Mucosa of descending colon (tissue), 3 donors: ENCODE results near the gene RUVBL1. TPM values are rescaled to one million over a fixed set of nuclear protein-coding genes. Genes with fewer than 3 reads are reported as not detected.

Source experiments
- ATAC-seq: fragments of 200-7000 bp; cut with Tn5 transposase; one replicate; pipeline ENCODE4 v1.9.1; 2020; ENCODE audit warnings: mild to moderate bottlenecking, moderate library complexity
- DNase-seq, 3 donors: peaks; one replicate each; pipeline ENCODE4 v3.0.0-alpha.2; 2020
- H3K36me3 ChIP-seq: fragments of 200-600 bp; one replicate; pipeline ENCODE4 v1.8.0; 2021; ENCODE audit warnings: low read depth, mild to moderate bottlenecking
- H3K4me1 ChIP-seq: fragments of 200-600 bp; one replicate; pipeline ENCODE4 v1.8.0; 2021; ENCODE audit warnings: low read depth, mild to moderate bottlenecking
- H3K4me3 ChIP-seq: fragments of 200-600 bp; one replicate; pipeline ENCODE4 v1.8.0; 2021; ENCODE audit warnings: mild to moderate bottlenecking
- H3K9me3 ChIP-seq: fragments of 200-600 bp; one replicate; pipeline ENCODE4 v1.8.0; 2021; ENCODE audit warnings: mild to moderate bottlenecking
- CTCF ChIP-seq: fragments of 200-600 bp; IDR thresholded peaks from one replicate; pipeline ENCODE4 v1.8.0; 2022; ENCODE audit warnings: antibody characterized with exemption, mild to moderate bottlenecking
- intact Hi-C, 2 donors: fragments of 100-400 bp; cut with DNase I in 1 of 2; cut with micrococcal nuclease in 1 of 2; formaldehyde crosslinking; loops; one replicate each; pipeline versions ENCODE4 v1.11.0 to v1.11.1; 2022; cut with DNase I, micrococcal nuclease
- total RNA-seq, 3 donors: library from RNA; stranded (reverse); fragmentation: NEBNext Ultra II Directional in 2 of 3; extraction: Animal tissue kit (Norgen Biotek cat#: 25700) in 2 of 3; gene quantifications; one replicate each; pipeline versions ENCODE4 v1.2.1 to v1.2.4, GENCODE V29; 2021 to 2023
- donor health status: DM: no; HTN: no; CAD: no; lungs with moderate emphysema.
- donor health status: DM: no; HTN: no; CAD: no.
- donor health status: DM: no; HTN: yes; CAD: no.

The RUVBL1 gene
- total RNA-seq, 3 donors from 2014 or later: 12.1 to 19.0 (median 15.6) TPM

GRCh38 chr3:128100161-128100560 is 23.5 kb downstream of the RUVBL1 start:
- Histone ChIP-seq H3K4me3 (no peak overlapping the region), H3K36me3 (peaks cover 3% of the 10 kb centered on the region), H3K4me1 (peaks cover 8% of the 10 kb centered on the region), H3K9me3 (no peaks in the 10 kb centered on the region)
- no peak for TF ChIP-seq CTCF
- no peak for ATAC-seq
- no peak for DNase-seq
- intact Hi-C loops: no loop called here

- DNase-seq (no peak), ATAC-seq (peak; percentile 27)
- no peak for TF ChIP-seq CTCF
- Histone ChIP-seq H3K4me1 (peaks cover 8% of the 10 kb centered on the region), H3K36me3 (peaks cover 3% of the 10 kb centered on the region), H3K4me3 (no peak overlapping the region), H3K9me3 (no peaks in the 10 kb centered on the region)
- intact Hi-C loops: loop anchor here in 1 of 2 donors (10.0 kb wide), 1 partner anchor 507 kb away; no protein-coding TSS in a partner anchor
These were observed 25.4 kb downstream of the RUVBL1 start for GRCh38 chr3:128098234-128098633.

GRCh38 chr3:128095222-128095703 is 28.3 kb downstream of the RUVBL1 start:
- intact Hi-C loops: loop anchor here in 1 of 2 donors (10.0 kb wide), 1 partner anchor 510 kb away; no protein-coding TSS in a partner anchor
- peak; percentile 96 for ATAC-seq
- H3K36me3 ChIP-seq: no peaks in the 10 kb centered on the region
- peak; percentile 76 to 93 (median 87) for DNase-seq
- no peak overlapping the region for H3K4me3 ChIP-seq
- H3K9me3 ChIP-seq: no peaks in the 10 kb centered on the region
- peak; percentile 63 for TF ChIP-seq CTCF
- peaks cover 8% of the 10 kb centered on the region for H3K4me1 ChIP-seq

GRCh38 chr3:128094295-128095151 is 29.1 kb downstream of the RUVBL1 start:
- intact Hi-C loops: loop anchor here in 1 of 2 donors (10.0 kb wide), 1 partner anchor 510 kb away; no protein-coding TSS in a partner anchor
- ATAC-seq (no peak), DNase-seq (no peak)
- no peak for TF ChIP-seq CTCF
- Histone ChIP-seq H3K9me3 (no peaks in the 10 kb centered on the region), H3K4me3 (no peak overlapping the region), H3K36me3 (no peaks in the 10 kb centered on the region), H3K4me1 (peaks cover 8% of the 10 kb centered on the region)

GRCh38 chr3:128091586-128091985 is 32.0 kb downstream of the RUVBL1 start:
- DNase-seq (no peak), ATAC-seq (no peak)
- H3K36me3 ChIP-seq: no peaks in the 10 kb centered on the region
- no peaks in the 10 kb centered on the region for H3K4me1 ChIP-seq
- H3K4me3 ChIP-seq: no peak overlapping the region
- H3K9me3 ChIP-seq: no peaks in the 10 kb centered on the region
- TF ChIP-seq CTCF: no peak
- intact Hi-C loops: loop anchor here in 1 of 2 donors (10.0 kb wide), 1 partner anchor 513 kb away; no protein-coding TSS in a partner anchor
